Retinal pigment epithelial cell (primary cell): Measurements from ENCODE around the gene CHN1.

ENCODE experiments used
- DNase-seq: peaks from one replicate; pipeline ENCODE4 v3.0.0-alpha.2; 2010; ENCODE audit warnings: low read depth
- H3K4me3 ChIP-seq: 2 replicates; pipeline ENCODE4 v1.5.1; 2011; ENCODE audit warnings: mild to moderate bottlenecking, low read length, control low read depth, moderate library complexity
- TF ChIP-seq, protein P1 (sequence below): conservative IDR thresholded peaks from 2 replicates; pipeline ENCODE4 v1.5.1; 2011; ENCODE audit warnings: low read depth, low read length, control low read depth, inconsistent platforms

Gene CHN1

DNA sequence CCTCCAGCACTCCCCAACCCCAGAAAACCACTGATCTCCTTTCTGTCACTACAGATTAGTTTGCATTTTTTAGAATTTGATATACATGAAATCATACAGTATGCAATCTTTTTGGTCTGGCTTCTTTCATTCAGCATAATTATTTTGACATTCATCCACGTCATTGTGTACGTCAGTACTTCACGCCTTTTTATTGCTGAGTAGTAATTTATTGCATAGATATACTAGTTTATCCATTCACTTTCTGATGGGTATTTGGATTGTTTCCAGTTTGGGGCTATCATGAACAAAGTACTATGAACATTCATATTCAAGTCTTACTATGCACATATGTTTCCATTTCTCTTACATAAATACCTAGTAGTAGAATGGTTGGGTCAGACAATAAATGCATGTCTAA is 20.1 kb upstream of the CHN1 start:
- DNase-seq, result no peak
- H3K4me3 ChIP-seq, result no peak overlapping the region
- TF ChIP-seq, protein P1, sequence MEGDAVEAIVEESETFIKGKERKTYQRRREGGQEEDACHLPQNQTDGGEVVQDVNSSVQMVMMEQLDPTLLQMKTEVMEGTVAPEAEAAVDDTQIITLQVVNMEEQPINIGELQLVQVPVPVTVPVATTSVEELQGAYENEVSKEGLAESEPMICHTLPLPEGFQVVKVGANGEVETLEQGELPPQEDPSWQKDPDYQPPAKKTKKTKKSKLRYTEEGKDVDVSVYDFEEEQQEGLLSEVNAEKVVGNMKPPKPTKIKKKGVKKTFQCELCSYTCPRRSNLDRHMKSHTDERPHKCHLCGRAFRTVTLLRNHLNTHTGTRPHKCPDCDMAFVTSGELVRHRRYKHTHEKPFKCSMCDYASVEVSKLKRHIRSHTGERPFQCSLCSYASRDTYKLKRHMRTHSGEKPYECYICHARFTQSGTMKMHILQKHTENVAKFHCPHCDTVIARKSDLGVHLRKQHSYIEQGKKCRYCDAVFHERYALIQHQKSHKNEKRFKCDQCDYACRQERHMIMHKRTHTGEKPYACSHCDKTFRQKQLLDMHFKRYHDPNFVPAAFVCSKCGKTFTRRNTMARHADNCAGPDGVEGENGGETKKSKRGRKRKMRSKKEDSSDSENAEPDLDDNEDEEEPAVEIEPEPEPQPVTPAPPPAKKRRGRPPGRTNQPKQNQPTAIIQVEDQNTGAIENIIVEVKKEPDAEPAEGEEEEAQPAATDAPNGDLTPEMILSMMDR, result no peak

- no peak overlapping the region for H3K4me3 ChIP-seq
- TF ChIP-seq, protein P1, result no peak
- DNase-seq, result no peak
Measured at GRCh38 chr2:175022923-175023322, 17.7 kb upstream of the CHN1 start.

- TF ChIP-seq, protein P1, result no peak
- H3K4me3 ChIP-seq, result no peak overlapping the region
- no peak for DNase-seq
Measured at GRCh38 chr2:175019566-175020327, 14.6 kb upstream of the CHN1 start.

DNA sequence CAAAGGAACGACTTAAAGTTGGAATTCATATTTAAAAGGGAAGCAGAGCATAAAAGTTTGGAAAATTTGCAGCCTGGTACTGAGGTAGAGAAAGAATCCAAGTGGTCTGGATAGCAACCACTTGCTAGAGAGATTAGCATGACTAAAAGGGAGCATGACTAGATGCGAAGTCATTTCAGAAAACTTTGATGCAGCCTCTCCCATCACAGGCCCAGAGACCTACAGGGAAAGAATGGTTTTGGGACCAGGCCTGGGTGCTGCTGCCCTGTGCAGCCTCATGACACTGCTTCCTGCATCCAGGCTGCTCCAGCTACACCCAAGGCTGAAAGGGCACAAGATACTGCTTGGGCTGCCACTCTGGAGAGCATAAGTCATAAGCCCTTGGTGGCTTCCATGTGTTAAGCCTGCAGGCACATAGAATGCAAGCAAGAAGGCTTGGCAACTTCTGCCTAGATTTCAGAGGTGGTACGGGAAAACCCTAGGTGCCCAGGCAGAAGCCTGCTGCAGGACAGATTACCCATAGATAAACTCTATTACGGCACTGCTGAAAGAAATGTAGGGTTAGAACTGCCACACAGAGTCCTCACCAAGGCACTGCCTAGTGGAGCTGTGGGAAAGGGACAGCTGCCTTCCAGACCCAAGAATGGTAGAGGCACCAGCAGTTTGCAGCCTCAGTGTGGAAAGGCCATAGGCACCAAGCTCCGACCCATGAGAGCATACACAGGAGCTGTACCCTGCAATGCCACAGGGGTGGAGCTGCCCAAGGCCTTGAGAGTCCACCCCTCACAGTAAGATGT is 12.6 kb upstream of the CHN1 start:
- no peak overlapping the region for H3K4me3 ChIP-seq
- TF ChIP-seq, protein P1, result no peak
- no peak for DNase-seq

GRCh38 chr2:175015340-175015739 is 10.2 kb upstream of the CHN1 start:
- TF ChIP-seq, protein P1, result no peak
- no peak overlapping the region for H3K4me3 ChIP-seq

DNA sequence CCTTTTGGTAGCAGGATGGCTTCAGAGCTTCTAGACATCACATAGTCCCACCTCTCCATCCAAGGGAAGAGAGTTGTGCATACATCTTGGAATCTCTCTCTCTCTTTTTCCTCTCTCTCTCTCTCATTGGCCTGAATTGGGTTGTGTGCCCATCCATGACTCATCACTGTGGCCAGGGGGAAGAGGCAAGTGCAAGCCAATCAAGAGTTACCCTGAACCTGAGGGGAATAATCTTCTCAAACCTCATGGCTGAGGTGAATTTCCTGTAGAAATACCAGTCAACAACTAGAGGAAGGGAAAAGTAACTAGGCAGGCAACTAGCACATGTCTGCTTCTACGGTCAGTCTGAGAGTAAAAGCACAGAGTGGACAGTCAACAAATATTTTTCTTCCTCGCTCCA is 7.3 kb upstream of the CHN1 start:
- H3K4me3 ChIP-seq, result no peak overlapping the region
- TF ChIP-seq, protein P1, result no peak
- no peak for DNase-seq

More at GRCh38 chr2:175015340-175015739, 10.2 kb upstream of the CHN1 start:
- no peak for DNase-seq
